Left lung (tissue), 10 donors: Measurements from ENCODE around the gene YY1AP1. TPM values are rescaled to one million over a fixed set of nuclear protein-coding genes. Genes with fewer than 3 reads are reported as not detected.
"Not testable (repeated sequence)": the region's sequence is repeated elsewhere in the genome, so short reads cannot be mapped to it uniquely, and the experiment has no call there.

ENCODE experiments used
- ATAC-seq: fragments of 200-7000 bp; cut with Tn5 transposase; one replicate; pipeline ENCODE4 v1.9.1; 2020; ENCODE audit warnings: moderate library complexity
- DNase-seq, 4 donors: peaks; one replicate each; pipeline ENCODE4 v3.0.0-alpha.2; 2013 to 2020
- H3K27ac ChIP-seq, 2 donors: fragments of 200-600 bp; sonication (generic) in 1 of 2; one replicate each; pipeline versions ENCODE4 v1.5.0 to v1.8.0; 2020 to 2021
- H3K27me3 ChIP-seq, 2 donors: fragments of 200-600 bp; sonication (generic) in 1 of 2; one replicate each; pipeline versions ENCODE4 v1.5.0 to v1.8.0; 2020 to 2021
- H3K36me3 ChIP-seq, 2 donors: fragments of 200-600 bp; sonication (generic) in 1 of 2; one replicate each; pipeline versions ENCODE4 v1.5.0 to v1.8.0; 2020 to 2021
- H3K4me1 ChIP-seq, 2 donors: fragments of 200-600 bp; one replicate each; pipeline ENCODE4 v1.8.0; 2021
- H3K4me3 ChIP-seq, 2 donors: fragments of 200-600 bp; sonication (generic) in 1 of 2; one replicate each; pipeline versions ENCODE4 v1.5.0 to v1.8.0; 2020 to 2021; ENCODE audit warnings: mild to moderate bottlenecking in 1 of 2
- H3K9me3 ChIP-seq, 2 donors: fragments of 200-600 bp; sonication (generic) in 1 of 2; one replicate each; pipeline versions ENCODE4 v1.5.0 to v1.8.0; 2020 to 2021
- intact Hi-C, 2 donors: fragments of 100-400 bp; cut with DNase I; formaldehyde crosslinking; loops; one replicate each; pipeline versions ENCODE4 v1.11.2 to v1.14.2; 2022
- polyA plus RNA-seq, 6 donors: library from polyadenylated mRNA; unstranded; fragments of 120-200 nt; gene quantifications; one replicate each; pipeline ENCODE4 v1.2.1, GENCODE V29; 2013; ENCODE audit not compliant: insufficient read length in 6 of 6
- total RNA-seq, 2 donors: library from RNA; stranded (reverse); fragmentation: NEBNext Ultra II Directional; extraction: Animal tissue kit (Norgen Biotek cat#: 25700); gene quantifications; one replicate each; pipeline ENCODE4 v1.2.1, GENCODE V29; 2021
- TF ChIP-seq, protein P1 (sequence below), 2 donors: fragments of 200-600 bp; sonication (generic) in 1 of 2; IDR thresholded peaks; one replicate each; pipeline versions ENCODE4 v1.5.0 to v1.8.0; 2021; ENCODE audit warnings: antibody characterized with exemption in 2 of 2
- donor health status: DM: no; HTN: yes; CAD: no.
- donor health status: DM: no; HTN: no; CAD: no.

YY1AP1 gene
- total and polyA plus RNA-seq, 8 donors, result 43.7 to 89.8 (median 80.7) TPM

DNA sequence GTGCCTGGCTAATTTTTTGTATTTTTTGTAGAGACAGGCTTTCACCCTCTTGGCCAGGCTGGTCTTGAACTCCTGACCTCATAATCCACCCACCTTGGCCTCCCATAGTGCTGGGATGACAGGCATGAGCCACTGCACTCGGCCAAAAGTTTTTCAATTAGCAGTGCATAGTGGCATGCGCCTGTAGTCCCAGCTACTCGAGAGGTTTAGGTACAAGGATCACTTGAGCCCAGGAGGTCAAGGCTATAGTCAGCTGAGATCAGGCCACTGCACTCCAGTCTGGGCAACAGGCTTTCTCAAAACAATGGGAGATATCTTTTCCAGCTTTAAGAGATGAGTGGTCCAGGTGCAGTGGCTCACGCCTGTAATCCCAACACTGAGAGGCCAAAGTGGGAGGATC is 31.1 kb upstream of the YY1AP1 start:
- TF ChIP-seq, protein P1, sequence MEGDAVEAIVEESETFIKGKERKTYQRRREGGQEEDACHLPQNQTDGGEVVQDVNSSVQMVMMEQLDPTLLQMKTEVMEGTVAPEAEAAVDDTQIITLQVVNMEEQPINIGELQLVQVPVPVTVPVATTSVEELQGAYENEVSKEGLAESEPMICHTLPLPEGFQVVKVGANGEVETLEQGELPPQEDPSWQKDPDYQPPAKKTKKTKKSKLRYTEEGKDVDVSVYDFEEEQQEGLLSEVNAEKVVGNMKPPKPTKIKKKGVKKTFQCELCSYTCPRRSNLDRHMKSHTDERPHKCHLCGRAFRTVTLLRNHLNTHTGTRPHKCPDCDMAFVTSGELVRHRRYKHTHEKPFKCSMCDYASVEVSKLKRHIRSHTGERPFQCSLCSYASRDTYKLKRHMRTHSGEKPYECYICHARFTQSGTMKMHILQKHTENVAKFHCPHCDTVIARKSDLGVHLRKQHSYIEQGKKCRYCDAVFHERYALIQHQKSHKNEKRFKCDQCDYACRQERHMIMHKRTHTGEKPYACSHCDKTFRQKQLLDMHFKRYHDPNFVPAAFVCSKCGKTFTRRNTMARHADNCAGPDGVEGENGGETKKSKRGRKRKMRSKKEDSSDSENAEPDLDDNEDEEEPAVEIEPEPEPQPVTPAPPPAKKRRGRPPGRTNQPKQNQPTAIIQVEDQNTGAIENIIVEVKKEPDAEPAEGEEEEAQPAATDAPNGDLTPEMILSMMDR (IDR thresholded peaks at IDR 0.05), result no peak
- no peak for ATAC-seq
- Histone ChIP-seq H3K27ac (no peak overlapping the region), H3K27me3 (no peaks in the 10 kb centered on the region), H3K9me3 (no peaks in the 10 kb centered on the region), H3K4me3 (no peak overlapping the region), H3K4me1 (no peaks in the 10 kb centered on the region), H3K36me3 (peaks cover 0 to 94% of the 10 kb centered on the region in 2 donors)
- no peak for DNase-seq
- intact Hi-C loops, result no loop called here

DNA sequence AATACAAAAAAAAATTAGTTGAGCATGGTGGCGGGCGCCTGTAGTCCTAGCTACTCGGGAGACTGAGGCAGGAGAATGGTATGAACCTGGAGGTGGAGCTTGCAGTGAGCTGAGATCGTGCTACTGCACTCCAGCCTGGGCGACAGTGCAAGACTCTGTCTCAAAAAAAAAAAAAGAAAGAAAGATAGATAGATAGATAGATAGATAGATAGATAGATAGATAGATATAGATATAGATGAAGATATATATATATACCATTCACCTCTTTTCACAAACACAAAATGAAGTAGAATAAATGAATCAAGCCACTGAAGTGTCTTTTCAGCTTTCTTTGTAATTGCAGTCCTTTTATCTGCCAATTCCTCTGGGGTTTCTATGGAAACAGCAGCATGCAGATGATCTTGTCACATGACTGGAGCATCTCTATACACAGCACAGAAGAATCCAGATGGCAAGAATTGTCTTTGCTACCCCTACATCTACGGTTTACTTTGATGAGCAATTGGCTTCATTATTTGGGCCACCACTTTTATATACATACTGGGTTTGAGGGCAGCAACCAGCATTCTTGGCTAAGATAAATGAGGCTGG is 30.0 kb upstream of the YY1AP1 start:
- DNase-seq, ATAC-seq, intact Hi-C loops, H3K27me3 ChIP-seq, H3K4me1 ChIP-seq, H3K27ac ChIP-seq, H3K4me3 ChIP-seq, H3K9me3 ChIP-seq: not testable (repeated sequence)
- H3K36me3 ChIP-seq, result peaks cover 0 to 91% of the 10 kb centered on the region in 2 donors

DNA sequence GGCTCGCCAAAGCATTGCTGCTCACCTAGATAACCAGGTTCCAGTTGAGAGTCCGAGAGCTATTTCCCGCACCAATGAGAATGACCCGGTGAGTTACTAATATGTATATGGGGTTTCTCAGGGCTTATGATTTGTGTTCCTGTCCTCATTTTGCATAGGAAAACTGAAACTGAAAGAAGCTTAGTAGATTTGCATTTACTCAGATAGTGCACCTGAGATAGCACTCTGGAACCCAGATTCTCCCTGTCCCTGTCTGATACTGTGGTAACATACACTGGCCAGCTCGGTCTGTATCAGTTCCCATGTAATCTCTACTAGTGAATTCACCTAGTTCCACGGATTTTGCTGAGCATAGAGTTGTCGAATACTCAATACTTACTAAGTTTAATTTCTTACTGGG is 28.5 kb upstream of the YY1AP1 start:
- TF ChIP-seq, protein P1 (IDR thresholded peaks at IDR 0.05), result no peak
- Histone ChIP-seq H3K27me3 (no peaks in the 10 kb centered on the region), H3K36me3 (peaks cover 0 to 84% of the 10 kb centered on the region in 2 donors), H3K4me1 (no peaks in the 10 kb centered on the region), H3K27ac (no peak overlapping the region), H3K4me3 (no peak overlapping the region), H3K9me3 (no peaks in the 10 kb centered on the region)
- intact Hi-C loops, result no loop called here
- ATAC-seq (no peak), DNase-seq (no peak)

GRCh38 chr1:155715777-155716176 is 27.2 kb upstream of the YY1AP1 start:
- intact Hi-C loops, result no loop called here
- Histone ChIP-seq H3K4me1 (no peaks in the 10 kb centered on the region), H3K4me3 (no peak overlapping the region), H3K9me3 (no peaks in the 10 kb centered on the region), H3K27me3 (no peaks in the 10 kb centered on the region), H3K36me3 (peaks cover 0 to 80% of the 10 kb centered on the region in 2 donors), H3K27ac (no peak overlapping the region)
- ATAC-seq (no peak), DNase-seq (no peak)
- TF ChIP-seq, protein P1 (IDR thresholded peaks at IDR 0.05), result no peak

DNA sequence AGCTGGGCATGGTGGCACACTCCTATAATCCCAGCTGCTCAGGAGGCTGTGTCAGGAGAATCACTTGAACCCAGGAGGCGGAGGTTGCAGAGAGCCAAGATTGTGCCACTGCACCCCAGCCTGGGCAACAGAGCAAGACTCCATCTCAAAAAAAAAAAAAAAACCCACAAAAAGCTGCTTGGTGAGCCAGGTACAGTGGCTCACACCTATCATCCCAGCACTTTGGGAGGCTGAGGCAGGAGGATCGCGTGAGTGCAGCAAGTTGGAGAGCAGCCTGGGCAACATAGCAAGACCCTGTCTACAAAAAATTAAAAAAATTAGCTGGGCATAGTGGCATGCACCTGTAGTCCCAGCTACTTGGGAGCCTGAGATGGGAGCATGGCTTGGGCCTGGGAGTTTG is 26.5 kb upstream of the YY1AP1 start:
- ATAC-seq, intact Hi-C loops, H3K27ac ChIP-seq, H3K4me3 ChIP-seq, H3K4me1 ChIP-seq, H3K9me3 ChIP-seq, H3K27me3 ChIP-seq, DNase-seq: not testable (repeated sequence)
- H3K36me3 ChIP-seq, result peaks cover 0 to 80% of the 10 kb centered on the region in 2 donors

DNA sequence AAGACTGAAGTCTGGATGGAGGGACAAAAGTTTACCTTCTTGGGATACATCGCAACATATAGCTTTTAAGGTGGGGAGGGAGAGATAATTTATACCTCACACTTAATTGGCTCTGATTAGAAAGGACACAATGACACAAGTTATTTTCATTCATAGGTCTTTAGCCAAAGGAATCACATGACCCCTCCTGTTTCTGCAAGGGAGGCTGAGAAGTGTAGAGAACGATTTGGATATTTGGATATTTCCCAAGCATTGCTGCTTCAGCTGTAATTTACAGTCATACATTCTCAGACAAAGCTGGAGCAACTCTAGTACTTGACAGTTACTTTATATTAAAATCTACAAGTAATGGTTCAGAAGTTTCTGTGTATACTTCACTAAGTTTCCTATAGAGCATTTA is 24.5 kb upstream of the YY1AP1 start:
- ATAC-seq (no peak), DNase-seq (peak in 1 of 4 donors; percentile 18)
- TF ChIP-seq, protein P1 (IDR thresholded peaks at IDR 0.05), result no peak
- no peaks in the 10 kb centered on the region for H3K9me3 ChIP-seq
- H3K36me3 ChIP-seq, result peaks cover 0 to 67% of the 10 kb centered on the region in 2 donors
- no peaks in the 10 kb centered on the region for H3K4me1 ChIP-seq
- intact Hi-C loops, result no loop called here
- H3K27me3 ChIP-seq, result no peaks in the 10 kb centered on the region
- no peak overlapping the region for H3K27ac ChIP-seq
- H3K4me3 ChIP-seq, result no peak overlapping the region

DNA sequence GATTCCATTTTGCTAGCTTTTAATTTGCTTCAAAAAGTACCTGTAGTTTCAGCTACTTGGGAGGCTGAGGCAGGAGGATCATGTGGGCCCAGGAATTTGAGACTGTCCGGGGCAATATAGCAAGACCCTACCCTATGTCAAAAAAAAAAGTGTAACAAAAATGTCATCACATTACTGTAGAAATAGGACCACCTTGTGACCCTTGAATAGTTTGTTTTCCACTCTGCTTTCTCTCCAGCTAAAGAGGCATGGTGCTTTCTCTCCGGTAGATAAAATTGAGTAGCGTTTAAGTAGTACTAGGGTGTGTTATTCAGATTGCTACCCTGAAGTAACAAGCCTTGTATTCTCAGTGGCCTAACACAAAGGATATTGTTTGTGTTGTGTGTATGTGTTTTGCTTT is 24.1 kb upstream of the YY1AP1 start:
- DNase-seq, H3K27ac ChIP-seq, H3K4me1 ChIP-seq, H3K9me3 ChIP-seq, intact Hi-C loops, H3K27me3 ChIP-seq, H3K4me3 ChIP-seq: not testable (repeated sequence)
- peak; percentile 33 for ATAC-seq
- peaks cover 0 to 62% of the 10 kb centered on the region in 2 donors for H3K36me3 ChIP-seq

- H3K36me3 ChIP-seq, result peaks cover 0 to 52% of the 10 kb centered on the region in 2 donors
- H3K27me3 ChIP-seq, H3K27ac ChIP-seq, H3K4me3 ChIP-seq, DNase-seq, intact Hi-C loops, H3K4me1 ChIP-seq, H3K9me3 ChIP-seq, ATAC-seq: not testable (repeated sequence)
Measured at GRCh38 chr1:155711457-155711856, 22.9 kb upstream of the YY1AP1 start.
